ENCODE data around the gene RNF220. TPM values are rescaled to one million over a fixed set of nuclear protein-coding genes. Genes with fewer than 3 reads are reported as not detected.

RNF220 gene
- total and polyA plus RNA-seq, 9 of the 15 experiments (the other 6 are each of a cell fraction or from before 2014, with no cell fraction given), result 5.1 to 117 (median 66.9) TPM

GRCh38 chr1:44674113-44675000, 269.3 kb downstream of the RNF220 start, which contains the start of the genes ARMH1 and TMEM53 (continued):
- TF ChIP-seq, protein P1, sequence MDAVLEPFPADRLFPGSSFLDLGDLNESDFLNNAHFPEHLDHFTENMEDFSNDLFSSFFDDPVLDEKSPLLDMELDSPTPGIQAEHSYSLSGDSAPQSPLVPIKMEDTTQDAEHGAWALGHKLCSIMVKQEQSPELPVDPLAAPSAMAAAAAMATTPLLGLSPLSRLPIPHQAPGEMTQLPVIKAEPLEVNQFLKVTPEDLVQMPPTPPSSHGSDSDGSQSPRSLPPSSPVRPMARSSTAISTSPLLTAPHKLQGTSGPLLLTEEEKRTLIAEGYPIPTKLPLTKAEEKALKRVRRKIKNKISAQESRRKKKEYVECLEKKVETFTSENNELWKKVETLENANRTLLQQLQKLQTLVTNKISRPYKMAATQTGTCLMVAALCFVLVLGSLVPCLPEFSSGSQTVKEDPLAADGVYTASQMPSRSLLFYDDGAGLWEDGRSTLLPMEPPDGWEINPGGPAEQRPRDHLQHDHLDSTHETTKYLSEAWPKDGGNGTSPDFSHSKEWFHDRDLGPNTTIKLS (IDR thresholded peaks at IDR 0.05; ENCODE audit: borderline replicate concordance, low read depth), result no peak
- TF ChIP-seq XRCC5 (IDR thresholded peaks at IDR 0.05; ENCODE audit: low read depth, low read length) (no peak), CREM (IDR thresholded peaks at IDR 0.05; ENCODE audit: low read depth) (peak; percentile 82), GATAD2B (IDR thresholded peaks at IDR 0.05; ENCODE audit: borderline replicate concordance) (no peak), SRSF9 (IDR thresholded peaks at IDR 0.05; ENCODE audit: borderline replicate concordance, low read depth, low read length) (no peak), ZNF282 (CRISPR knock-in tag; IDR thresholded peaks at IDR 0.05) (no peak), TOE1 (IDR thresholded peaks at IDR 0.05; ENCODE audit: borderline replicate concordance) (peak; percentile 46; the same call in 1 of the 2 replicates), TOE1 (CRISPR knock-in tag; IDR thresholded peaks at IDR 0.05; ENCODE audit: borderline replicate concordance, low read depth) (no peak), ZNF263 (CRISPR knock-in tag; IDR thresholded peaks at IDR 0.05; ENCODE audit: borderline replicate concordance) (no peak), SP2 (IDR thresholded peaks at IDR 0.05; ENCODE audit: extremely low read depth, low read depth, low read length, poor library complexity, severe bottlenecking) (peak; percentile 96), RAD21 (CRISPR knock-in tag; conservative IDR thresholded peaks at IDR 0.05 in 1 of 2, IDR thresholded peaks at IDR 0.05 in 1 of 2) (no peak), TCF3 (CRISPR knock-in tag; IDR thresholded peaks at IDR 0.05) (0 out of 2 replicates have a peak, but pooled peaks have one; percentile 5), CC2D1A (IDR thresholded peaks at IDR 0.05) (no peak)
- TF ChIP-seq, protein P2, sequence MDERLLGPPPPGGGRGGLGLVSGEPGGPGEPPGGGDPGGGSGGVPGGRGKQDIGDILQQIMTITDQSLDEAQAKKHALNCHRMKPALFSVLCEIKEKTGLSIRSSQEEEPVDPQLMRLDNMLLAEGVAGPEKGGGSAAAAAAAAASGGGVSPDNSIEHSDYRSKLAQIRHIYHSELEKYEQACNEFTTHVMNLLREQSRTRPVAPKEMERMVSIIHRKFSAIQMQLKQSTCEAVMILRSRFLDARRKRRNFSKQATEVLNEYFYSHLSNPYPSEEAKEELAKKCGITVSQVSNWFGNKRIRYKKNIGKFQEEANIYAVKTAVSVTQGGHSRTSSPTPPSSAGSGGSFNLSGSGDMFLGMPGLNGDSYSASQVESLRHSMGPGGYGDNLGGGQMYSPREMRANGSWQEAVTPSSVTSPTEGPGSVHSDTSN (CRISPR knock-in tag; IDR thresholded peaks at IDR 0.05; ENCODE audit: low read depth), result peak; percentile 98
- TF ChIP-seq, protein P2 (tag; conservative IDR thresholded peaks at IDR 0.05; ENCODE audit: low read depth), result peak; percentile 100
- TF ChIP-seq, protein P3, sequence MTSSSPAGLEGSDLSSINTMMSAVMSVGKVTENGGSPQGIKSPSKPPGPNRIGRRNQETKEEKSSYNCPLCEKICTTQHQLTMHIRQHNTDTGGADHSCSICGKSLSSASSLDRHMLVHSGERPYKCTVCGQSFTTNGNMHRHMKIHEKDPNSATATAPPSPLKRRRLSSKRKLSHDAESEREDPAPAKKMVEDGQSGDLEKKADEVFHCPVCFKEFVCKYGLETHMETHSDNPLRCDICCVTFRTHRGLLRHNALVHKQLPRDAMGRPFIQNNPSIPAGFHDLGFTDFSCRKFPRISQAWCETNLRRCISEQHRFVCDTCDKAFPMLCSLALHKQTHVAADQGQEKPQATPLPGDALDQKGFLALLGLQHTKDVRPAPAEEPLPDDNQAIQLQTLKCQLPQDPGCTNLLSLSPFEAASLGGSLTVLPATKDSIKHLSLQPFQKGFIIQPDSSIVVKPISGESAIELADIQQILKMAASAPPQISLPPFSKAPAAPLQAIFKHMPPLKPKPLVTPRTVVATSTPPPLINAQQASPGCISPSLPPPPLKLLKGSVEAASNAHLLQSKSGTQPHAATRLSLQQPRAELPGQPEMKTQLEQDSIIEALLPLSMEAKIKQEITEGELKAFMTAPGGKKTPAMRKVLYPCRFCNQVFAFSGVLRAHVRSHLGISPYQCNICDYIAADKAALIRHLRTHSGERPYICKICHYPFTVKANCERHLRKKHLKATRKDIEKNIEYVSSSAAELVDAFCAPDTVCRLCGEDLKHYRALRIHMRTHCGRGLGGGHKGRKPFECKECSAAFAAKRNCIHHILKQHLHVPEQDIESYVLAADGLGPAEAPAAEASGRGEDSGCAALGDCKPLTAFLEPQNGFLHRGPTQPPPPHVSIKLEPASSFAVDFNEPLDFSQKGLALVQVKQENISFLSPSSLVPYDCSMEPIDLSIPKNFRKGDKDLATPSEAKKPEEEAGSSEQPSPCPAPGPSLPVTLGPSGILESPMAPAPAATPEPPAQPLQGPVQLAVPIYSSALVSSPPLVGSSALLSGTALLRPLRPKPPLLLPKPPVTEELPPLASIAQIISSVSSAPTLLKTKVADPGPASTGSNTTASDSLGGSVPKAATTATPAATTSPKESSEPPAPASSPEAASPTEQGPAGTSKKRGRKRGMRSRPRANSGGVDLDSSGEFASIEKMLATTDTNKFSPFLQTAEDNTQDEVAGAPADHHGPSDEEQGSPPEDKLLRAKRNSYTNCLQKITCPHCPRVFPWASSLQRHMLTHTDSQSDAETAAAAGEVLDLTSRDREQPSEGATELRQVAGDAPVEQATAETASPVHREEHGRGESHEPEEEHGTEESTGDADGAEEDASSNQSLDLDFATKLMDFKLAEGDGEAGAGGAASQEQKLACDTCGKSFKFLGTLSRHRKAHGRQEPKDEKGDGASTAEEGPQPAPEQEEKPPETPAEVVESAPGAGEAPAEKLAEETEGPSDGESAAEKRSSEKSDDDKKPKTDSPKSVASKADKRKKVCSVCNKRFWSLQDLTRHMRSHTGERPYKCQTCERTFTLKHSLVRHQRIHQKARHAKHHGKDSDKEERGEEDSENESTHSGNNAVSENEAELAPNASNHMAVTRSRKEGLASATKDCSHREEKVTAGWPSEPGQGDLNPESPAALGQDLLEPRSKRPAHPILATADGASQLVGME (CRISPR knock-in tag; IDR thresholded peaks at IDR 0.05), result no peak

Measured in K562 (cell line).